ENCODE measurements around the gene RPS24. TPM values are rescaled to one million over a fixed set of nuclear protein-coding genes. Genes with fewer than 3 reads are reported as not detected.
A peak's percentile ranks its signal among the peaks of the same experiment; 100 is the strongest.

The RPS24 gene
- total RNA-seq, 2 experiments from 2014 or later, result 1,812 to 1,903 TPM

GRCh38 chr10:78038791-78039547 lies 5.3 kb downstream of the RPS24 start:
- TF ChIP-seq CTCF (IDR thresholded peaks at IDR 0.05), result no peak
- intact Hi-C loops (cut with DNase I, micrococcal nuclease), result loop anchor here (5.0 to 10.0 kb wide), 3 partner anchors 1028 to 1406 kb away; partner anchors contain the start of genes PPIF (in 1 of the 2), ZCCHC24 (in 1 of the 2) and ZMIZ1 (in 1 of the 2)
- ATAC-seq (ENCODE audit: poor library complexity), result no peak
- H3K27ac ChIP-seq (ENCODE audit: low read depth in 1 of 2, low read length in 2 of 2), result no peak overlapping the region
- peaks cover 78% of the 10 kb centered on the region for H3K36me3 ChIP-seq (ENCODE audit: insufficient read depth, low read length)
- ChIA-PET CTCF (no interaction called here), POLR2A (no interaction called here)
- Mint-ChIP-seq H3K36me3 (ENCODE audit: low read depth) (peaks cover 96% of the 10 kb centered on the region), H3K4me3 (no peak overlapping the region), H3K4me1 (ENCODE audit: low read depth) (peaks cover 76% of the 10 kb centered on the region), H3K27me3 (no peaks in the 10 kb centered on the region), H3K9me3 (no peaks in the 10 kb centered on the region), H3K27ac (peak overlapping the region; percentile 54)
- H3K9me3 ChIP-seq (ENCODE audit: control insufficient read depth in 1 of 2, insufficient read depth in 1 of 2, low read length in 2 of 2), result no peaks in the 10 kb centered on the region
- no peak overlapping the region for H3K4me3 ChIP-seq (ENCODE audit: low read length)
- H3K4me1 ChIP-seq (ENCODE audit: insufficient read depth, low read length), result peaks cover 52% of the 10 kb centered on the region
- no peaks in the 10 kb centered on the region for H3K27me3 ChIP-seq (ENCODE audit: control insufficient read depth in 1 of 2, insufficient read depth in 2 of 2, low read length in 2 of 2)
- no peak for DNase-seq

- ChIA-PET POLR2A (no interaction called here), CTCF (no interaction called here)
- no peak overlapping the region for H3K27ac ChIP-seq (ENCODE audit: low read depth in 1 of 2, low read length in 2 of 2)
- intact Hi-C loops (cut with DNase I, micrococcal nuclease), result loop anchor here (5.0 to 10.0 kb wide), 3 partner anchors 1028 to 1405 kb away; partner anchors contain the start of genes PPIF (in 1 of the 2), ZCCHC24 (in 1 of the 2) and ZMIZ1 (in 1 of the 2)
- Mint-ChIP-seq H3K9me3 (no peaks in the 10 kb centered on the region), H3K27ac (peak overlapping the region; percentile 34), H3K27me3 (no peaks in the 10 kb centered on the region), H3K4me3 (no peak overlapping the region), H3K36me3 (ENCODE audit: low read depth) (peaks cover 88% of the 10 kb centered on the region), H3K4me1 (ENCODE audit: low read depth) (peaks cover 74% of the 10 kb centered on the region)
- no peaks in the 10 kb centered on the region for H3K9me3 ChIP-seq (ENCODE audit: control insufficient read depth in 1 of 2, insufficient read depth in 1 of 2, low read length in 2 of 2)
- no peaks in the 10 kb centered on the region for H3K27me3 ChIP-seq (ENCODE audit: control insufficient read depth in 1 of 2, insufficient read depth in 2 of 2, low read length in 2 of 2)
- TF ChIP-seq CTCF (IDR thresholded peaks at IDR 0.05), result no peak
- H3K4me1 ChIP-seq (ENCODE audit: insufficient read depth, low read length), result peaks cover 50% of the 10 kb centered on the region
- H3K36me3 ChIP-seq (ENCODE audit: insufficient read depth, low read length), result peaks cover 78% of the 10 kb centered on the region
- DNase-seq, result no peak
- no peak for ATAC-seq (ENCODE audit: poor library complexity)
- no peak overlapping the region for H3K4me3 ChIP-seq (ENCODE audit: low read length)
Observed at GRCh38 chr10:78039743-78040142, 6.1 kb downstream of the RPS24 start.

GRCh38 chr10:78041170-78042057 lies 7.8 kb downstream of the RPS24 start:
- Mint-ChIP-seq H3K27ac (peak overlapping the region; percentile 76), H3K4me1 (ENCODE audit: low read depth) (peaks cover 57% of the 10 kb centered on the region), H3K36me3 (ENCODE audit: low read depth) (peaks cover 72% of the 10 kb centered on the region), H3K27me3 (no peaks in the 10 kb centered on the region), H3K9me3 (no peaks in the 10 kb centered on the region), H3K4me3 (no peak overlapping the region)
- ChIA-PET CTCF (no interaction called here), POLR2A (interaction anchor here (1.0 to 2.2 kb wide), 2 partner anchors 8 to 12 kb away, joined by 3 to 11 read pairs; partner anchors contain the start of genes POLR3A and RPS24)
- H3K9me3 ChIP-seq (ENCODE audit: control insufficient read depth in 1 of 2, insufficient read depth in 1 of 2, low read length in 2 of 2), result no peaks in the 10 kb centered on the region
- peaks cover 33% of the 10 kb centered on the region for H3K4me1 ChIP-seq (ENCODE audit: insufficient read depth, low read length)
- no peak for TF ChIP-seq CTCF (IDR thresholded peaks at IDR 0.05)
- peaks cover 64% of the 10 kb centered on the region for H3K36me3 ChIP-seq (ENCODE audit: insufficient read depth, low read length)
- DNase-seq (no peak), ATAC-seq (ENCODE audit: poor library complexity) (no peak)
- H3K4me3 ChIP-seq (ENCODE audit: low read length), result no peak overlapping the region
- intact Hi-C loops (cut with DNase I, micrococcal nuclease), result no loop called here
- H3K27me3 ChIP-seq (ENCODE audit: control insufficient read depth in 1 of 2, insufficient read depth in 2 of 2, low read length in 2 of 2), result no peaks in the 10 kb centered on the region
- H3K27ac ChIP-seq (ENCODE audit: low read depth in 1 of 2, low read length in 2 of 2), result no peak overlapping the region

Measured in CD4-positive, alpha-beta T cell (primary cell).